Upper lobe of left lung (tissue), 6 donors: ENCODE data around the gene PRR4. TPM values are rescaled to one million over a fixed set of nuclear protein-coding genes. Genes with fewer than 3 reads are reported as not detected.

Source experiments
- ATAC-seq, 2 donors: fragments of 200-7000 bp; cut with Tn5 transposase; one replicate each; pipeline ENCODE4 v1.9.1; 2022; ENCODE audit warnings: mild to moderate bottlenecking in 2 of 2, moderate library complexity in 2 of 2; ENCODE audit not compliant: low FRiP score in 2 of 2
- DNase-seq, 2 donors: peaks; one replicate each; pipeline ENCODE4 v3.0.0-alpha.2; 2019 to 2020
- H3K27ac ChIP-seq, 4 donors: fragments of 200-600 bp; sonication (generic); one replicate each; pipeline ENCODE4 v1.5.1; 2016 to 2019
- H3K27me3 ChIP-seq, 4 donors: fragments of 200-600 bp; sonication (generic); one replicate each; pipeline ENCODE4 v1.5.1; 2017 to 2019
- H3K36me3 ChIP-seq, 4 donors: fragments of 200-600 bp; sonication (generic); one replicate each; pipeline ENCODE4 v1.5.1; 2016 to 2019
- H3K4me1 ChIP-seq, 4 donors: fragments of 200-600 bp; sonication (generic); one replicate each; pipeline ENCODE4 v1.5.1; 2018 to 2019
- H3K4me3 ChIP-seq, 4 donors: fragments of 200-600 bp; sonication (generic); one replicate each; pipeline ENCODE4 v1.5.1; 2017 to 2019; ENCODE audit warnings: mild to moderate bottlenecking in 2 of 4, moderate library complexity in 1 of 4
- H3K9me3 ChIP-seq, 4 donors: fragments of 200-600 bp; sonication (generic); one replicate each; pipeline ENCODE4 v1.5.1; 2018 to 2019
- CTCF ChIP-seq, 6 experiments: fragments of 450-650 bp in 4 of 6; fragments of 200-600 bp in 2 of 6; sonication (generic) in 2 of 6; IDR thresholded peaks; one replicate each; pipeline ENCODE4 v1.5.1; 2016 to 2019; ENCODE audit warnings: antibody characterized with exemption in 6 of 6
- EP300 ChIP-seq, 4 donors: sonication (generic); formaldehyde crosslinking; IDR thresholded peaks; one replicate each; pipeline ENCODE4 v1.5.1; 2017; ENCODE audit warnings: antibody characterized with exemption in 4 of 4, control low read depth in 2 of 4
- POLR2A ChIP-seq, 4 donors: fragments of 450-650 bp; IDR thresholded peaks; one replicate each; pipeline ENCODE4 v1.5.1; 2016 to 2017; ENCODE audit warnings: antibody characterized with exemption in 4 of 4, mild to moderate bottlenecking in 2 of 4
- POLR2AphosphoS5 ChIP-seq, 2 donors: sonication (generic); formaldehyde crosslinking; IDR thresholded peaks; one replicate each; pipeline ENCODE4 v1.5.1; 2017; ENCODE audit warnings: antibody characterized with exemption in 2 of 2
- WGBS, 2 donors: methylation state at CpG; one replicate each; pipeline ENCODE4 v1.1.5; 2017 to 2018; 5-methylcytosine and 5-hydroxymethylcytosine counted together
- total RNA-seq, 6 donors: library from RNA; depleted of rRNA in 4 of 6; stranded (reverse); fragments of >200 nt in 4 of 6; gene quantifications; one replicate each; pipeline versions ENCODE4 v1.1.0 to v1.2.1, GENCODE V29; 2016 to 2021
- donor health status: DM: no; HTN: no; CAD: no; lungs with moderate emphysema.
- donor health status: DM: no; HTN: yes; CAD: no; lungs with severe emphysema.

Gene PRR4
- total RNA-seq, 6 donors from 2014 or later = 0.71 to 34.6 (median 2.5) TPM

- DNase-seq (no peak), ATAC-seq (peak in 1 of 2 donors; percentile 9)
- H3K36me3 ChIP-seq = peaks cover 0 to 5% (median 0%) of the 10 kb centered on the region in 4 donors
- TF ChIP-seq EP300 (IDR thresholded peaks at IDR 0.05) = no peak
- peaks cover 0 to 10% (median 1%) of the 10 kb centered on the region in 4 donors for H3K9me3 ChIP-seq
- H3K4me1 ChIP-seq = no peaks in the 10 kb centered on the region
- H3K4me3 ChIP-seq = no peak overlapping the region
- 91% methylated on average over 2 of the region's 2 CpGs; no CpG with 5 or more reads in 1 of the 2 donors for WGBS, 2 donors
- H3K27ac ChIP-seq = no peak overlapping the region
- no peaks in the 10 kb centered on the region for H3K27me3 ChIP-seq
These were observed 4.5 kb upstream of the PRR4 start for GRCh38 chr12:10853776-10854175.

GRCh38 chr12:10851243-10851858 is 2.1 kb upstream of the PRR4 start:
- Histone ChIP-seq H3K4me1 (no peaks in the 10 kb centered on the region), H3K4me3 (no peak overlapping the region), H3K27ac (no peak overlapping the region), H3K27me3 (no peaks in the 10 kb centered on the region), H3K36me3 (peaks cover 0 to 4% (median 0%) of the 10 kb centered on the region in 4 donors), H3K9me3 (peaks cover 0 to 7% (median 0%) of the 10 kb centered on the region in 4 donors)
- DNase-seq (no peak), ATAC-seq (no peak)
- WGBS, 2 donors = 81 to 86% methylated on average over 4 of the region's 4 CpGs
- TF ChIP-seq EP300 (IDR thresholded peaks at IDR 0.05) = no peak
- no peak for TF ChIP-seq POLR2A (IDR thresholded peaks at IDR 0.05)
- TF ChIP-seq POLR2AphosphoS5 (IDR thresholded peaks at IDR 0.05) = no peak
- TF ChIP-seq CTCF (IDR thresholded peaks at IDR 0.05) = no peak

- WGBS, 2 donors = 42 to 54% methylated on average over 2 of the region's 2 CpGs
- ATAC-seq (no peak), DNase-seq (no peak)
- H3K4me3 ChIP-seq = no peak overlapping the region
- TF ChIP-seq EP300 (IDR thresholded peaks at IDR 0.05) (no peak), POLR2AphosphoS5 (IDR thresholded peaks at IDR 0.05) (no peak), POLR2A (IDR thresholded peaks at IDR 0.05) (no peak), CTCF (IDR thresholded peaks at IDR 0.05) (no peak)
- no peaks in the 10 kb centered on the region for H3K4me1 ChIP-seq
- peaks cover 0 to 4% (median 0%) of the 10 kb centered on the region in 4 donors for H3K36me3 ChIP-seq
- H3K27ac ChIP-seq = no peak overlapping the region
- no peaks in the 10 kb centered on the region for H3K9me3 ChIP-seq
- H3K27me3 ChIP-seq = no peaks in the 10 kb centered on the region
These were observed 1.5 kb downstream of the PRR4 start for GRCh38 chr12:10847744-10848143.

GRCh38 chr12:10842862-10843261 is 6.4 kb downstream of the PRR4 start:
- no peak for TF ChIP-seq POLR2A (IDR thresholded peaks at IDR 0.05)
- no peak for TF ChIP-seq CTCF (IDR thresholded peaks at IDR 0.05)
- TF ChIP-seq POLR2AphosphoS5 (IDR thresholded peaks at IDR 0.05) = no peak
- no peak for TF ChIP-seq EP300 (IDR thresholded peaks at IDR 0.05)
- Histone ChIP-seq H3K9me3 (no peaks in the 10 kb centered on the region), H3K4me1 (no peaks in the 10 kb centered on the region), H3K36me3 (peaks cover 0 to 4% (median 0%) of the 10 kb centered on the region in 4 donors), H3K27me3 (no peaks in the 10 kb centered on the region), H3K27ac (no peak overlapping the region), H3K4me3 (no peak overlapping the region)
- 100% methylated on average over 2 of the region's 2 CpGs for WGBS, 2 donors
- no peak for DNase-seq
- ATAC-seq = no peak

GRCh38 chr12:10838461-10838860 is 10.8 kb downstream of the PRR4 start:
- H3K27me3 ChIP-seq = no peaks in the 10 kb centered on the region
- 89 to 90% methylated on average over 3 of the region's 3 CpGs for WGBS, 2 donors
- no peaks in the 10 kb centered on the region for H3K4me1 ChIP-seq
- DNase-seq (no peak), ATAC-seq (no peak)
- no peaks in the 10 kb centered on the region for H3K36me3 ChIP-seq
- TF ChIP-seq POLR2A (IDR thresholded peaks at IDR 0.05) = no peak
- peaks cover 0 to 3% (median 0%) of the 10 kb centered on the region in 4 donors for H3K9me3 ChIP-seq
- H3K4me3 ChIP-seq = no peak overlapping the region
- no peak overlapping the region for H3K27ac ChIP-seq

GRCh38 chr12:10829994-10830393 is 19.3 kb downstream of the PRR4 start:
- no peaks in the 10 kb centered on the region for H3K9me3 ChIP-seq
- no peaks in the 10 kb centered on the region for H3K36me3 ChIP-seq
- no peak for TF ChIP-seq CTCF (IDR thresholded peaks at IDR 0.05)
- TF ChIP-seq POLR2AphosphoS5 (IDR thresholded peaks at IDR 0.05) = no peak
- TF ChIP-seq EP300 (IDR thresholded peaks at IDR 0.05) = no peak
- no peak for TF ChIP-seq POLR2A (IDR thresholded peaks at IDR 0.05)
- ATAC-seq (no peak), DNase-seq (no peak)
- no peaks in the 10 kb centered on the region for H3K27me3 ChIP-seq
- no peak overlapping the region for H3K4me3 ChIP-seq
- no peaks in the 10 kb centered on the region for H3K4me1 ChIP-seq
- H3K27ac ChIP-seq = no peak overlapping the region
- whole genome bisulfite sequencing, 2 donors = 88 to 89% methylated on average over 1 of the region's 1 CpG
